DMS 273 (cell line): Measurements from ENCODE around the gene MON2.
"Not testable (repeated sequence)": the region's sequence is repeated elsewhere in the genome, so short reads cannot be mapped to it uniquely, and the experiment has no call there.

Experiments
- DNase-seq: peaks from one replicate; lab custom pipeline; 2025; ENCODE audit not compliant: unreplicated experiment; lab: John Stamatoyannopoulos, UW

The MON2 gene

DNA sequence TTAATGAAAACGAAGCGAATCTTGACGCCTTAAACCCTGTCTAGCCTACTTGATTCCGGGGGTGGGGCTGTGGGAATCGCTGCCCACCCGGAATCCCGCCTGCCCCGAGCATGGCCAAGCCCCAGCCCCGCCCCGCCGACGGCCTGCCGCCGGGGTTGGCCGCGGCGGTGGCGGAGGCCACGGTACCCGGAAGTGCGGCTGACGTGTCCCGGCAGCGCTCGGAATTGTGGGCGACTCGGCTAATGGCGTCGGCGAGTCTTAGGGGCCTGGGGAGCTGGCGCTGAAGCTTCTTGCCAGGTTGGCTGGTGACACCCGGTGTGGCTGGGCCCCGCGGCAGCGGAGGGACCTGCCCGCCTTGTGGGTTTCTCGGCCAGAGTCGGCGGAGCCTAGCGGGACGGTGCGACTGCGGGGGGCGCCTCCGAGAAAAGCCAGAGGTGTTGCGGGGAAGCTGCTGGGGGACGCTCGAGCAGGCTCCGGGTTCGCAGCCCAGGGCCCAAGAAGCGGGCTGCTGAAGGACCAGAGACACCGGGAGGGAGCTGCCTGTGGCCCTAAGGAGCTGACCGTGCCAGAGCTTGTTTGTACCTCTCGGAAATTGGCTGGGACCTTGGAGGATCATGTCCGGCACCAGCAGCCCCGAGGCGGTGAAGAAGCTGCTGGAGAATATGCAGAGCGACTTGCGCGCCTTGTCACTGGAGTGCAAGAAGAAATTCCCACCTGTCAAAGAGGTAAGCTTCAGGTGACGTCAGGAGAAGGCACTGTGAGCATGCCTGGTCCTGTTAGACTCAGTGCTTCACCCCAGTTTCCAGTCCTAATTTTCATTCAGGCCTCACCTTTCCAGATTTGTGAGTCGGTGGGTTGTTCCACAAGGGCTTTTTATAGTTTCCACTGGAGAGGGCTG, at the start of gene MON2:
Gene MON2, plus strand, starts transcription at position 233 of the 898 bp plus-strand sequence. Its CDS starts 382 bp downstream, at position 615.
- peak; percentile 91 for DNase-seq

GRCh38 chr12:62426089-62426488, 40.5 kb upstream of the MON2 start:
- peak; percentile 17 for DNase-seq

GRCh38 chr12:62429457-62429856, 37.2 kb upstream of the MON2 start:
- DNase-seq, result no peak

DNA sequence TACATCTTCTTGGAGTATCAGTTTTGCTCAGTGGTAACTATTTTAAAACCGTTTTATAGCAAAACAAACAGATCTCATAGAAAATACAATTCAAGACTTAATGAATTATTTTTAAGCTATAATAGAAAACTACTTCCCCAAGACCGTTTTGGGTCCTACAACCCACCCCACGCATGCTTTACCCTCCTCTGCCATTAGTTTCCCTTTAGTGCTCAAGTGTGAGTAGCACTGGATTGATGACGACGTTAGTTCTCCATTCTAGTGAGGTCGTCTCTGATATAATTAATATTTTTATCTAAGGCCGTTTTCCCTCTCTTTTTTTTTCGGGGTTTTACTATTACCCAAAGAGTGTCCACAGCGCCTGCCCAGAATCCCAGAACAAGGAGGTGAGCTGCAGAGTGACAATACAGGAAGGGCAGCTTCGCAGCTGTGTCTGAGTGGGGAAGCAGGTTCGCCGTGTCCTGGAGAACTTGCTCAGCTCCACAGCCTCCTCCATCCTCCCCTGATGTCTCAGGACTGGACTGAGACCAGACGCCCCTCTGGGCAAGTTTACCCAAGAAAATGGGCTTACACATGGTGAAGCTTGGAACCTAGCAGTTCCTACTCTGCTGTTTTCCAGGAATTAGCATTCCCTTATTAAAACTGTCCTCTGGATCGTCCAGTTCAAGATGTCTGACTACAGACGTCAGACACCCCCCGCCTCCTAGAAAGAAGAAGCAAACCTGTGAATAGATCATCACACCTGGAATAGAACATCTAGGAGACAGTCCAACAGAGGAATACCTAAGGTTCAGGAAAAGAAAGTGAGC, 31.9 kb upstream of the MON2 start:
- DNase-seq, result peak; percentile 7

DNA sequence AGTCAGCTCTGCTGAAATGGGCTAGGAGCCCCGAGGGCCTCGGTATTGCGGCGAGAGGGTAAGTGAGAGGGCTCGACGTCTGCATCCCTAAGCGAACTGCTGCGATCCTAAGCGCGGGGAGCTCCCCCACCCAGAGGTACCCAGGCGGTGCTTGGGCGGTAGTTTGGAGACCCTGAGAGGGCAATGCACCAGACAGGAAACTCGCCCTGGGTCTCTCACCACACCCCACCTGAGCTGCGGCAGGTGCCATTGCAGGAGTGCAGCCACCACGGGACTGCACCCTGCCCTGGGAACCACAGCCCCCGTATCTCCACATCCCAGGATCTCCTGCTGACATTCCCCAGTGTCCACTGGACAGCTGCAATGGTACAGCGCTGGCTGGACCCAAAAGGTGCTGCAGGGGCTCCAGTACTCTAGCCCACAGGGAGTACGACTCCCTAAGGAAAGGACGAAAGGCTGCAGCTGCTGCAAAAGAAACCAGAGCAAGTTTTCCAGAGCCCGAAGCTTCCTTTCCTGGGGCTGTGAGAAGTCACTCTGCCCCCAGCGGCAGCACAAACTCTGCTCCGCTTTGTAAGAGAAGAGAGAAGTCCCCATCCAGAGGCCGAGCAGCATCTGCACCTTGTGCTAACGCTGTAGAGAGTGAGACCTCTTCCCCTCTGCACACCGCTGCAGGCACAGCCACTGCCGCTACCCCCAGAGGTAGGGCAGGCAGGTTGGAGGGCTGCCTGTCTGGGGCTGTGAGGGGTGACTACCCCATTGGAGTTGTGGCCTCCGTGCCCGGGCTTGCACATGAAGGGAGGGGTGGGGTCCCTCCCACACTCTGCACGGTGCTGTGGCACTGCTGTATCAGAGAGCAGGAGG, 31.1 kb upstream of the MON2 start:
- DNase-seq, result peak; percentile 70

- no peak for DNase-seq
Measured at GRCh38 chr12:62436164-62436503, 30.5 kb upstream of the MON2 start.

DNA sequence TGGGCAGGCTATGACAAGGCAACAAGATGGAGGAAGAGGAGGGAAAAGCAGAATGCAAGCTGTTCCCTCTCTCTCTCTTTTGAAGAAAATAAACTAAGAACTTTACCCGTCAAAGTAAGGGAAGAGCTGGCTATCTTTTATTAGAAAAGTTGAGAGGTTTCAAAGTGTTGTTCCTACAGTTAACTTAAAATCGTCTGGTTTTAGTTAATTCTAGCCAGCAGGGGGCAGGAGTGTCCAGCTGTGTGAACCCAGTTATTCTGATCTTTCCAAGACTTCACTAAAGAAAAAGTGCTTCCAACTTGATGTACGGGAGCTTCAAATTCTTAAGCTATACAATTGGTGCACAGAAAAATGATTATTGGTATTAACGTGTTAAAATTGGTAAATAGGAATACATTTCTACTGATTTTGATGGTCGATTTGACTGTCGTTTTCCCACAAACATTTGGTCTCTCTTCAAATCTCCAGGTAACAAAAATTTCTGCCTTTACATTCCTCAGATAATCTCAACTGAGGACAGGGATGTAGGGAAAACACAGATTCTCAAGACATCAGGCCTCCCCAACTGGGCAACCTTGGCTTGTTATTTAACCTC, 28.4 kb upstream of the MON2 start:
- peak; percentile 65 for DNase-seq

DNA sequence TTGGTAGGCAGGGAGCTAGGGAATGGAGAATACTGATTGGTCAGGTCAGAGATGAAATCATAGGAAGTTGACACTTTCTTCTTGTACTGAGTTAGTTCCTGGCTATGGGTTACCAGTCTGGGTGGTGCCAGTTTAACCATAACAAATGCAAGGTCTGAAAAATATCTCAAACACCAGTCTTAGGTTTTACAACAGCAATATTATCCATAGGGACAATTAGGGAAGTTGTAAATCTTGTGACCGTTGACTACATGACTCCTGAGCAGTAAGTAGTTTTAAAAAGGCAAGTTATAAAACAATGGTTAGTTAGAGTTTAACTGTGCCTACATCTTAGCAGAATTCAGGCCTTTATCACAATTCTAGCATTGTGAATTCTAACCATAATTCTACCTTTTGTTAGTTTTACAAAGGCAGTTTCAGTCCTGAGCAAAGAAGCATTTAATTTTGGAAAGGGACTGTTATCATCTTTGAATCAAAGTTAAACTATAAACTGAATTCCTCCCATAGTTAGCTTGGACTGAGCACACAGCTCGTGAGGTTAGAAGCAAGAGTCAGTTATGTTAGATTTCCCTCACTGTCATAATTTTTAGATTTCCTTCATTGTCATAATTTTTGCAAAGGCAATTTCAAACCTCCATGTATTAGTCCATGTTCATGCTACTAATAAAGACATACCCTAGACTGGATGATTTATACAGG, 19.7 kb upstream of the MON2 start:
- DNase-seq, result no peak

DNA sequence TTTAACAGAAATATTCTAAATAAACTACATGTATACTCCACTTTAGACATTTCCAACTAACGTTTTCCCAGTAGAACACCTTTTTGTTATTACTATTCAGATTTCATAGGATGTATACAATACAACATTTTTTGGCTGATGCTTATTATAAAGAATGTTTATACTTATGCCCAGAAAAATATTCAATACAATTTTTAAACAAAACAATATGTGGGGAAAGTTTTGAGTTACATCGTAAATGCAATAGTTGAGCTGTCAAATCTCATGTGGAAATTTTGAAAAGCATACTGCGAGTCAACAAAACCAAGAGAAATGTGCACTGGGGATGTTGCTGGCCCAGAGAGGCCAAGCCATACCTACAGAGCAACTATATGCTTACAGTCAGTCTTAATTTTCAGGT, 18.2 kb upstream of the MON2 start:
- no peak for DNase-seq

GRCh38 chr12:62455429-62455828, 11.2 kb upstream of the MON2 start:
- not testable (repeated sequence) for DNase-seq

- no peak for DNase-seq
Measured at GRCh38 chr12:62458626-62459025, 8.0 kb upstream of the MON2 start.

DNA sequence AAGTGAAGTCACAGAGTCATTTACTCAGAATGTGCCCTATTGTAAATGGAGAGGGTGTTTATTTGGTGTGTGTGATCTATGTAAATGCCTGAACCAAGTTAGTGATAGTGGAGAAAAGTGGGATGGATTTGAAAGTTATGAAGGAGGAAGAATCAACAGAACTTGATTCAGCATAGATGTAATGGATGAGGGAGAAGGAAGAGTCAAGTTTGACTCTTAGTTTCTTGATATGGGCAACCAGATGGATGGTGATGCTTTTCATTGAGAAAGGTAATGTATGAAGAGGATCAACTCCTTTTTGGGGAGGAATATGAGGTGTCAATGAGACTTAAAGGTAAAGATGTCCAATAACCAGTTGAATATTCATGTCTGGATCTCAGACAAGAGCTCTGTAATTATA, 6.7 kb upstream of the MON2 start:
- no peak for DNase-seq

DNA sequence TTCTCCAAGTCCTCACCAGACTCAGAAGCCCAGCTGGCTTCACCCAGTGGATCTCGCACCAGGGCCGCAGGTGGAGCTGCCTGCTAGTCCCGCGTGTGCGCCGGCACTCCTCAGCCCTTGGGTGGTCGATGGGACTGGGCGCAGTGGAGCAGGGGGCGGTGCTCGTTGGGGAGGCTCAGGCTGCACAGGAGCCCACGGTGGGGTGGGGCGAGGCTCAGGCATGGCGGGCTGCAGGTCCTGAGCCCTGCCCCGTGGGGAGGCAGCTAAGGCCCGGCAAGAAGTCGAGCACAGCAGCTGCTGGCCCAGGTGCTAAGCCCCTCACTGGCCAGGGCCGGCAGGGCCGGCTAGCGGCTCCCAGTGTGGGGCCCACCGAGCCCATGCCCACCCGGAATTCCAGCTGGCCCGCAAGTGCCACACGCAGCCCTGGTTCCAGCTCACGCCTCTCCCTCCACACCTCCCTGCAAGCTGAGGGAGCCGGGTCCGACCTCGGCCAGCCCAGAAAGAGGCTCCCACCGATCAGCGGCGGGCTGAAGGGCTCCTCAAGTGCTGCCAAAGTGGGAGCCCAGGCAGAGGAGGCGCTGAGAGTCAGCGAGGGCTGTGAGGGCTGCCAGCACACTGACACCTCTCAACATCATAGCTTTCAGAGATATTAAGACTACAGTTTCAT, 5.3 kb upstream of the MON2 start:
- DNase-seq, result not testable (repeated sequence)

DNA sequence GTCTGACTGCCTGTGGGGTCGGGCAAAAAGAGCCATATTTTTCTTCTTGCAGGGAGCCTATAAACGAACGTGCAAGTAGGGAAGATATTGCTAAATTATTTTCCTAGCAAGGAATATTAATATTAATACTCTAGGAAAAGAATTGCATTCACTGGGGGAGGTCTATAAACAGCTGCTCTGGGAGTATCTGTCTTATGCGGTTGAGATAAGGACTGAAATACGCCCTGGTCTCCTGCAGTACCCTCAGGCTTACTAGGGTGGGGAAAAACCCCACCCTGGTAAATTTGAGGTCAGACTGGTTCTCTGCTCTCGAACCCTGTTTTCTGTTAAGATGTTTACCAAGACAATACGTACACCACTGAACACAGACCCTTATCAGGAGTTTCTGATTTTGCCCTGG, 3.4 kb upstream of the MON2 start:
- not testable (repeated sequence) for DNase-seq

DNA sequence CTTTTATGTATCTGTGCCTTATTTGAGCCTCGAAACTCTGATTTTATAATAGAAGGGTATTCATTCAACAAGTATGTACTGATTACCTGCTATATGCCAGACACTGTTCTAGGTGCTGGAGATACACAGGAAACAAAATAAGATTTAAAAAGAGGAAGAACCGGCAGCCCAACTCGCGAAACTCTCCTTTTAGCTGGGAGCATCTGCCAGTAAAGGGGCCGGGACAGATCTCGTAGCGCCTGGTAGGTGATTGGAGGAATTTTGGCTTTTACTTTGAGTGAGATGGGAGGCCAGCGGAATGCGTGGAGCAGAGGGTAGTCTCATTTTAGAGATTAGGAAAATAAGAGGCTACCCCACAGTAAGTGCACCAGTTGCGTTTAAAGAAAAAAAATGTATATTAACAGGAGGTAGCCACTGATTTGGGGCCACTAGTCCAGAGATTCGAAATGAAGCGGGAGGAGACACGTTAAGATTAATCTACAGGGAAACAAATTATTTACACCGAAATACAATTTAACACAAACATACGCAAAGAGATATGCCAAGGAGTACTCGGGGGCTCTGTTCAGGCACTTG, 520 bp upstream of the MON2 start:
- peak; percentile 69 for DNase-seq

- DNase-seq, result no peak
Measured at GRCh38 chr12:62468397-62468796, 1.8 kb downstream of the MON2 start.

- DNase-seq, result peak; percentile 0
Measured at GRCh38 chr12:62468935-62469334, 2.3 kb downstream of the MON2 start.

GRCh38 chr12:62469704-62470103, 3.1 kb downstream of the MON2 start:
- no peak for DNase-seq

DNA sequence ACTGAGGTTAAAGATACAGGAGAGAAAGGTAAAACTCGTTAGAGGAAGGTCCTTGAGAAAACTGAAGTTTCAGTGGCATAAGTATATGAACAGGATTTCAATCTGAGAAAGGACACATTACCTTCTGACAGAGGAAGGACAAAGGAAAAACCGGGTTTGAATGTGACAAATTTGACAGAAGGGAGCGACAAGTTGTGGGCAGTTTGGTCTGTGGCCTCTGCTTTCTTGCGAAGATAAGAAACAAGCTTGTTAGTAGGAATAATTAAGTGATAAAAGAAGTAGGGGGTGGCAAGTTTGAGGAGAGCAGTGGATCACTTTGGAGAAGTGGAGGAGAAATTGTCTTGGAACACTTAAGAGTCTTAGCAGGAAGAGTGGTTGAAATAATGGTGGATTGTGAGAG, 5.1 kb downstream of the MON2 start:
- DNase-seq, result no peak
